ENCODE data around the gene DCC. TPM values are rescaled to one million over a fixed set of nuclear protein-coding genes. Genes with fewer than 3 reads are reported as not detected.

The DCC gene
- total and polyA plus RNA-seq, 10 donors = 0.03 to 9.2 (median 0.91) TPM; not detected in 1

DNA sequence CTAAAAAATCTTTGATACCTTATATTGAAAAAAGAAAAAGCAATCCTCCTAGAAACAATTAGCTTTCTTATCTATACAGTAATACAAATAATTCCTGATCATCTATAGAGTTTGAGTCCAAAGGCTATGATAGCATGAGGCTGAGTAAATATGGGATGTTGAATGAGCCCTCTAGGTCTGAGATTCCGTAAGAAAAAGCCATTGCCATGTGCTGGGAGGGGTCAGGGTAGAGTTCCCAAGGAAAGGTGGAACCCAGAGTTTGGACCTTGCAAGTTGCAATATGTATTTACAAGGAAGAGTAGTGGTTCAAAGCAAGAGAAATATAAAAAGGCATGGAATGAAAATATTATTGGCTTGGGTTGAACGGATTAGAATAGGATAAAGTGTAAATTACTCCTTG, 178.1 kb downstream of the DCC start:
- 74 to 89% (median 79%) methylated on average over 2 of the region's 2 CpGs for WGBS, 5 donors
- H3K4me1 ChIP-seq = no peaks in the 10 kb centered on the region
- intact Hi-C loops (cut with DNase I; ENCODE audit: low total_unique reads) = loop anchor here (10.0 kb wide), 1 partner anchor 83 kb away; no protein-coding TSS in a partner anchor

DNA sequence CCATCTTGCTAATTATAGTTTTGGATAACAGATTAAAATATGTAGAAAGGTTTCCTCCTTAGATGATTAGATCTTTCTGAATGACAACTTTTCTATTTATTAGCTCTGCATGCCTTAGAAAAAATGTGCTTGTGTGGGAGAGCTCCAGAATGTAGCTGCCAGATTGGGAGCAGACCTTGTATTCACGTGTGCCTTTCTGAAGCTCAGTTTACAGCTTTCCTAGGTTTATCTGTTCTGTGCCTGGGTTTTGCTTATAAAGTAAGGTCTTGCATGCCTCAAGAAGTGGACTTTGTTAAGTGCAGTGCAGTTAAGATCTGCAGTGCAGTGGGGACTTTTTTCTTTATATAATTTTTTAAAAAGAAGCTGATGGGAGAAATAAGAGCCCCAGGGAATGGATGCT, 179.0 kb downstream of the DCC start:
- no peak for TF ChIP-seq POLR2A (IDR thresholded peaks at IDR 0.05)
- TF ChIP-seq, protein P1, sequence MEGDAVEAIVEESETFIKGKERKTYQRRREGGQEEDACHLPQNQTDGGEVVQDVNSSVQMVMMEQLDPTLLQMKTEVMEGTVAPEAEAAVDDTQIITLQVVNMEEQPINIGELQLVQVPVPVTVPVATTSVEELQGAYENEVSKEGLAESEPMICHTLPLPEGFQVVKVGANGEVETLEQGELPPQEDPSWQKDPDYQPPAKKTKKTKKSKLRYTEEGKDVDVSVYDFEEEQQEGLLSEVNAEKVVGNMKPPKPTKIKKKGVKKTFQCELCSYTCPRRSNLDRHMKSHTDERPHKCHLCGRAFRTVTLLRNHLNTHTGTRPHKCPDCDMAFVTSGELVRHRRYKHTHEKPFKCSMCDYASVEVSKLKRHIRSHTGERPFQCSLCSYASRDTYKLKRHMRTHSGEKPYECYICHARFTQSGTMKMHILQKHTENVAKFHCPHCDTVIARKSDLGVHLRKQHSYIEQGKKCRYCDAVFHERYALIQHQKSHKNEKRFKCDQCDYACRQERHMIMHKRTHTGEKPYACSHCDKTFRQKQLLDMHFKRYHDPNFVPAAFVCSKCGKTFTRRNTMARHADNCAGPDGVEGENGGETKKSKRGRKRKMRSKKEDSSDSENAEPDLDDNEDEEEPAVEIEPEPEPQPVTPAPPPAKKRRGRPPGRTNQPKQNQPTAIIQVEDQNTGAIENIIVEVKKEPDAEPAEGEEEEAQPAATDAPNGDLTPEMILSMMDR (IDR thresholded peaks at IDR 0.05 in 8 of 11, conservative IDR thresholded peaks at IDR 0.05 in 3 of 11) = no peak
- TF ChIP-seq POLR2AphosphoS5 (IDR thresholded peaks at IDR 0.05) = no peak
- H3K4me1 ChIP-seq = no peaks in the 10 kb centered on the region
- DNase-seq = no peak
- no peak overlapping the region for H3K4me3 ChIP-seq
- H3K36me3 ChIP-seq = no peaks in the 10 kb centered on the region
- H3K27me3 ChIP-seq (replicated peaks in 1 of 7) = no peaks in the 10 kb centered on the region
- intact Hi-C loops (cut with DNase I; ENCODE audit: low total_unique reads) = loop anchor here (10.0 kb wide), 1 partner anchor 84 kb away; no protein-coding TSS in a partner anchor
- 41 to 56% (median 49%) methylated on average over 1 of the region's 1 CpG for WGBS, 5 donors
- no peak overlapping the region for H3K27ac ChIP-seq
- H3K9me3 ChIP-seq = peaks cover 0 to 6% (median 0%) of the 10 kb centered on the region in 8 donors

More for the DNA sequence above, 178.1 kb downstream of the DCC start:
- no peaks in the 10 kb centered on the region for H3K36me3 ChIP-seq
- peaks cover 0 to under 1% (median 0%) of the 10 kb centered on the region in 8 donors for H3K9me3 ChIP-seq
- no peak overlapping the region for H3K27ac ChIP-seq
- DNase-seq = no peak
- no peaks in the 10 kb centered on the region for H3K27me3 ChIP-seq (replicated peaks in 1 of 7)
- TF ChIP-seq POLR2AphosphoS5 (IDR thresholded peaks at IDR 0.05) = no peak
- TF ChIP-seq POLR2A (IDR thresholded peaks at IDR 0.05) = no peak
- TF ChIP-seq, protein P1 (IDR thresholded peaks at IDR 0.05 in 8 of 11, conservative IDR thresholded peaks at IDR 0.05 in 3 of 11) = no peak
- H3K4me3 ChIP-seq = no peak overlapping the region

DNA sequence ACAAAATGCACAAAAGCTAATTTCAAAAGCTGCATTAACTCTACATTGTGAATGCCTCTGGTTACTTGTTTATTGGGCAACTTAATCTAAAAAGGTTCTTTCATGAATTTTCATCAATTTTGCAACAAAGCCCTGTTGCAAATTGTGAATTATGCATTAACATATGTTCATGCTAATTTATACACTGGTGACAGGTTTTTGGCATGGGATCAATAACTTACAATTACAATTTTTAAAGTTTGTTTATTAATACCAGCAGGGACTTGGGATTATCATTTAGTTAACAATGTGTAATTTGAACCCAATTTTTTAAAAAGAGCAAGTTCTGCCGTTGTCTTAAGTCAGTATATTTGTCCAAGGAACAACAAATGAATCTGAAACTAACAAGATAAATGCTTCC, 183.6 kb downstream of the DCC start:
- Histone ChIP-seq H3K27ac (no peak overlapping the region), H3K4me3 (no peak overlapping the region), H3K36me3 (no peaks in the 10 kb centered on the region), H3K9me3 (peaks cover 0 to 6% (median 0%) of the 10 kb centered on the region in 8 donors), H3K27me3 (replicated peaks in 1 of 7) (no peaks in the 10 kb centered on the region), H3K4me1 (no peaks in the 10 kb centered on the region)
- whole genome bisulfite sequencing, 5 donors = 47 to 76% (median 53%) methylated on average over 1 of the region's 1 CpG
- intact Hi-C loops (cut with DNase I; ENCODE audit: low total_unique reads) = no loop called here
- no peak for DNase-seq
- TF ChIP-seq, protein P1 (IDR thresholded peaks at IDR 0.05 in 8 of 11, conservative IDR thresholded peaks at IDR 0.05 in 3 of 11) = no peak
- TF ChIP-seq POLR2AphosphoS5 (IDR thresholded peaks at IDR 0.05) (no peak), POLR2A (IDR thresholded peaks at IDR 0.05) (no peak)

DNA sequence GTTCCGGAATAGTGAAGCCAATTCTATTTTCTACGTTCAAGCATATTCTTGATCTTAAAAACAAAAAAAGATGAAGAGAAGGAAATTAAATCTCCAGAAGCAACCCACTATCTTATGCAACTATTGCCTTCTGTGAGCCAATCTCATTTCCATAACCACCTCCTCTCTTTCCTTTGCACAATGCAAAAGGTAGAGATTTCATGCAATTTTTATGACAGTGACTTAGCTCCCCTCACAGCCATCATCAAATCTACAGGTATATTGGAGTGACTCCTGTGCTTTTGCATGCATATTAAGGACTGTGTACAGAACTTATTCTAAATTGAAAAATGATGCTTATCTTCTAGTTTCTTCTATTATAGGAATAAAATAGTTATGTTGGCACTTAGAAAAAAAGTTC, 191.8 kb downstream of the DCC start:
- 87 to 91% (median 89%) methylated on average over 2 of the region's 2 CpGs for WGBS, 5 donors
- H3K27ac ChIP-seq = no peak overlapping the region
- no peaks in the 10 kb centered on the region for H3K9me3 ChIP-seq
- H3K36me3 ChIP-seq = no peaks in the 10 kb centered on the region
- intact Hi-C loops (cut with DNase I; ENCODE audit: low total_unique reads) = no loop called here
- no peak for DNase-seq
- H3K27me3 ChIP-seq (replicated peaks in 1 of 7) = no peaks in the 10 kb centered on the region
- no peak overlapping the region for H3K4me3 ChIP-seq
- TF ChIP-seq POLR2AphosphoS5 (IDR thresholded peaks at IDR 0.05) (no peak), POLR2A (IDR thresholded peaks at IDR 0.05) (no peak)
- TF ChIP-seq, protein P1 (IDR thresholded peaks at IDR 0.05 in 8 of 11, conservative IDR thresholded peaks at IDR 0.05 in 3 of 11) = no peak
- no peaks in the 10 kb centered on the region for H3K4me1 ChIP-seq

Data from spleen (tissue), 11 donors.